A673 (cell line): Measurements from ENCODE around the gene ZNF10. TPM values are rescaled to one million over a fixed set of nuclear protein-coding genes. Genes with fewer than 3 reads are reported as not detected.

Experiments used
- BruUV-seq: library from RNA; stranded (reverse); fragments of 400-500 nt; replicated peaks from 2 replicates; lab custom pipeline; 2021; lab: Mats Ljungman, UMichigan
- CTCF ChIA-PET: fragments of 300-600 bp; sonication (Branson Sonifier 250); formaldehyde crosslinking; loops from one replicate; lab custom pipeline; 2022; ENCODE audit warnings: antibody characterized with exemption; lab: Charles Lee
- POLR2A ChIA-PET: fragments of 300-600 bp; sonication (Branson Sonifier 250); formaldehyde crosslinking; loops from one replicate; lab custom pipeline; 2022; ENCODE audit warnings: antibody characterized with exemption; ENCODE audit not compliant: low non-redundant PET; lab: Charles Lee
- DNase-seq: peaks from one replicate; pipeline ENCODE4 v3.0.0-alpha.2; 2015; ENCODE audit warnings: low spot score
- H3K27ac ChIP-seq: fragments of 200-600 bp; sonication (generic); 2 replicates; pipeline ENCODE4 v1.5.1; 2016; ENCODE audit warnings: mixed run types, low read depth, mild to moderate bottlenecking, mixed read lengths, antibody characterized with exemption, low read length; ENCODE audit not compliant: poor library complexity, severe bottlenecking
- H3K27me3 ChIP-seq: fragments of 200-600 bp; sonication (generic); replicated peaks from 2 replicates; pipeline ENCODE4 v1.6.1; 2017; ENCODE audit warnings: mixed run types, low read depth, mild to moderate bottlenecking, mixed read lengths, antibody characterized with exemption, low read length; ENCODE audit not compliant: insufficient read depth, poor library complexity
- H3K36me3 ChIP-seq: fragments of 200-600 bp; sonication (generic); 2 replicates; pipeline ENCODE4 v1.6.1; 2016; ENCODE audit warnings: mixed run types, mild to moderate bottlenecking, mixed read lengths, antibody characterized with exemption, low read length; ENCODE audit not compliant: insufficient read depth, poor library complexity, severe bottlenecking
- H3K4me1 ChIP-seq: fragments of 200-600 bp; sonication (generic); 2 replicates; pipeline ENCODE4 v1.6.1; 2017; ENCODE audit warnings: mixed run types, mild to moderate bottlenecking, mixed read lengths, antibody characterized with exemption, low read length; ENCODE audit not compliant: insufficient read depth, poor library complexity, severe bottlenecking
- H3K4me3 ChIP-seq: fragments of 200-600 bp; sonication (generic); 2 replicates; pipeline ENCODE4 v1.5.1; 2016; ENCODE audit warnings: low read depth, mixed run types, mild to moderate bottlenecking, mixed read lengths, low read length; ENCODE audit not compliant: poor library complexity, severe bottlenecking
- H3K9me3 ChIP-seq: fragments of 200-600 bp; sonication (generic); 2 replicates; pipeline ENCODE4 v1.6.1; 2016; ENCODE audit warnings: mixed run types, low read depth, mild to moderate bottlenecking, mixed read lengths, antibody characterized with exemption, low read length; ENCODE audit not compliant: poor library complexity, severe bottlenecking
- EZH2 ChIP-seq: fragments of 200-600 bp; sonication (generic); IDR thresholded peaks from 2 replicates; pipeline ENCODE4 v1.6.1; 2017; ENCODE audit warnings: borderline replicate concordance, low read depth, mild to moderate bottlenecking, mixed read lengths, antibody characterized with exemption, low read length; ENCODE audit not compliant: poor library complexity, severe bottlenecking
- intact Hi-C: fragments of 100-400 bp; cut with micrococcal nuclease; formaldehyde crosslinking; loops from one replicate; pipeline ENCODE4 v1.10.0; 2022; ENCODE audit not compliant: unreplicated experiment
- total RNA-seq: library from RNA; stranded (reverse); gene quantifications from 2 replicates; pipeline ENCODE4 v1.2.3, GENCODE V29; 2021
- TF ChIP-seq, protein P1 (sequence below): fragments of 300-800, 200-600 bp; sonication (generic); conservative IDR thresholded peaks from 2 replicates; pipeline ENCODE4 v1.5.1; 2017; ENCODE audit warnings: low read depth, mild to moderate bottlenecking, antibody characterized with exemption, low read length, moderate library complexity, mixed read lengths

ZNF10 gene
- total RNA-seq, 1 experiment from 2014 or later = 13.5 TPM

DNA sequence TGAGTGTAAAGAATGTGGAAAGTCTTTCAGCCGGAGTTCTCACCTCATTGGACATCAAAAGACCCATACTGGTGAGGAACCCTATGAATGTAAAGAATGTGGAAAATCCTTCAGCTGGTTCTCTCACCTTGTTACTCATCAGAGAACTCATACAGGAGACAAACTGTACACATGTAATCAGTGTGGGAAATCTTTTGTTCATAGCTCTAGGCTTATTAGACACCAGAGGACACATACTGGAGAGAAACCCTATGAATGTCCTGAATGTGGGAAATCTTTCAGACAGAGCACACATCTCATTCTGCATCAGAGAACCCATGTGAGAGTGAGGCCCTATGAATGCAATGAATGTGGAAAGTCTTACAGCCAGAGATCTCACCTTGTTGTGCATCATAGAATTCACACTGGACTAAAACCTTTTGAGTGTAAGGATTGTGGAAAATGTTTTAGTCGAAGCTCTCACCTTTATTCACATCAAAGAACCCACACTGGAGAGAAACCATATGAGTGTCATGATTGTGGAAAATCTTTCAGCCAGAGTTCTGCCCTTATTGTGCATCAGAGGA lies 25.8 kb downstream of the ZNF10 start:
- POLR2A ChIA-PET = no interaction called here
- H3K27me3 ChIP-seq = no peaks in the 10 kb centered on the region
- TF ChIP-seq, protein P1, sequence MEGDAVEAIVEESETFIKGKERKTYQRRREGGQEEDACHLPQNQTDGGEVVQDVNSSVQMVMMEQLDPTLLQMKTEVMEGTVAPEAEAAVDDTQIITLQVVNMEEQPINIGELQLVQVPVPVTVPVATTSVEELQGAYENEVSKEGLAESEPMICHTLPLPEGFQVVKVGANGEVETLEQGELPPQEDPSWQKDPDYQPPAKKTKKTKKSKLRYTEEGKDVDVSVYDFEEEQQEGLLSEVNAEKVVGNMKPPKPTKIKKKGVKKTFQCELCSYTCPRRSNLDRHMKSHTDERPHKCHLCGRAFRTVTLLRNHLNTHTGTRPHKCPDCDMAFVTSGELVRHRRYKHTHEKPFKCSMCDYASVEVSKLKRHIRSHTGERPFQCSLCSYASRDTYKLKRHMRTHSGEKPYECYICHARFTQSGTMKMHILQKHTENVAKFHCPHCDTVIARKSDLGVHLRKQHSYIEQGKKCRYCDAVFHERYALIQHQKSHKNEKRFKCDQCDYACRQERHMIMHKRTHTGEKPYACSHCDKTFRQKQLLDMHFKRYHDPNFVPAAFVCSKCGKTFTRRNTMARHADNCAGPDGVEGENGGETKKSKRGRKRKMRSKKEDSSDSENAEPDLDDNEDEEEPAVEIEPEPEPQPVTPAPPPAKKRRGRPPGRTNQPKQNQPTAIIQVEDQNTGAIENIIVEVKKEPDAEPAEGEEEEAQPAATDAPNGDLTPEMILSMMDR = no peak
- TF ChIP-seq EZH2 = no peak
- peaks cover 55% of the 10 kb centered on the region for H3K36me3 ChIP-seq
- intact Hi-C loops = no loop called here
- no peak overlapping the region for H3K4me3 ChIP-seq
- CTCF ChIA-PET = no interaction called here
- H3K4me1 ChIP-seq = no peaks in the 10 kb centered on the region
- BruUV-seq = no TSS peak
- peaks cover 80% of the 10 kb centered on the region for H3K9me3 ChIP-seq
- DNase-seq = no peak
- H3K27ac ChIP-seq = no peak overlapping the region

DNA sequence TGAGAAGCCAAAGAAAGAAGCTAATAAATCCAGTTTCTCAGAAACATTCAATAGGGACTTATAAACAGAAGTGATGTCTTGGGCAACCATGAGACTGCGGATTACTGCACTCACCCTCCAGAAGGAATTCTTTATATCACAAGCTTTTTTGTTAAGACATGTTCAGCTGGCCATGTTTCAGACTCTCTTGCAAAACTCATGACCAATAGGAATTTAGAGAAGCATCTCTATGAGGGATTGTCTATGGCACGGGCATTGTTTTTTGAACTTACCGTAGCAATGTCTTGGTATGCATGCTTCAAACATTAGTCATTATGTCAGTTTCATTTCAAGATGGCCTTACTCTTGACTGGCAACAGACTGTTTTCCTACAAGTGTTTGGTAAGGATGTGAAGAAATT lies 35.3 kb downstream of the ZNF10 start:
- CTCF ChIA-PET = no interaction called here
- no peak overlapping the region for H3K27ac ChIP-seq
- BruUV-seq = no TSS peak
- TF ChIP-seq, protein P1 = no peak
- TF ChIP-seq EZH2 = no peak
- POLR2A ChIA-PET = no interaction called here
- intact Hi-C loops = no loop called here
- DNase-seq = no peak
- no peaks in the 10 kb centered on the region for H3K4me1 ChIP-seq
- peaks cover 48% of the 10 kb centered on the region for H3K9me3 ChIP-seq
- no peaks in the 10 kb centered on the region for H3K27me3 ChIP-seq
- no peaks in the 10 kb centered on the region for H3K36me3 ChIP-seq
- H3K4me3 ChIP-seq = no peak overlapping the region

DNA sequence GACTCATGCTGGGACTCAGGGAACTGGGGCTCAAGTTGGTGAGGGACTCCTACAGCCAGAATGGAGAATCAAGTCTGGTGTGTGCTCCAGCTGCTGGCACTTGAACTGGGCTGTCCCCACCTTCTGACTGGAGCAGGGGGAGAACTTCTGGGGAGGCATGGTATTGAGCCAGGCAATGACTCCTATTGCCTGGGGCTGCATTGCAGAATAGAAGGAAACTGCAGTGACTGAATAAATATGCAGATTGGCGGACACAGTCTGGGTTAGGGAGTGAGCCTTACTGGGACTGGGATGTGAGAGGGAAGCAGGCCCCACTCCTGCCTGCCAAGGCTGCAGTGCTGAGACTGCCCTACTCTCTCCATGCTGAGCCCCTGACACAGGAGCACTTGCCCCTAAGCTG lies 42.1 kb downstream of the ZNF10 start:
- H3K4me3 ChIP-seq = no peak overlapping the region
- TF ChIP-seq, protein P1 = no peak
- no peak for TF ChIP-seq EZH2
- no peaks in the 10 kb centered on the region for H3K27me3 ChIP-seq
- H3K27ac ChIP-seq = no peak overlapping the region
- ChIA-PET CTCF (no interaction called here), POLR2A (no interaction called here)
- no peaks in the 10 kb centered on the region for H3K4me1 ChIP-seq
- H3K9me3 ChIP-seq = peaks cover 55% of the 10 kb centered on the region
- BruUV-seq = no TSS peak
- DNase-seq = no peak
- intact Hi-C loops = no loop called here
- H3K36me3 ChIP-seq = no peaks in the 10 kb centered on the region
